Neural cell (in vitro differentiated cells): ENCODE measurements around the gene RIBC2. TPM values are rescaled to one million over a fixed set of nuclear protein-coding genes. Genes with fewer than 3 reads are reported as not detected.
A peak's percentile ranks its signal among the peaks of the same experiment; 100 is the strongest.
"Not testable (repeated sequence)": the region's sequence is repeated elsewhere in the genome, so short reads cannot be mapped to it uniquely, and the experiment has no call there.

Experiments used
- H2AFZ ChIP-seq: fragments of 200-600, 300-800 bp; sonication (generic), shearing (Covaris generic); 2 replicates; pipeline ENCODE4 v1.6.0; 2014; ENCODE audit warnings: low read depth, mild to moderate bottlenecking, antibody characterized with exemption, low read length, moderate library complexity
- H3F3A ChIP-seq: fragments of 200-600 bp; shearing (Covaris generic); 2 replicates; pipeline ENCODE4 v1.6.1; 2016; ENCODE audit warnings: mild to moderate bottlenecking, moderate library complexity, mixed read lengths, antibody characterized with exemption, low read length; ENCODE audit not compliant: insufficient read depth, poor library complexity, severe bottlenecking
- H3K27ac ChIP-seq: fragments of 200-600, 300-800 bp; sonication (generic), shearing (Covaris generic); 2 replicates; pipeline ENCODE4 v1.5.1; 2014; ENCODE audit warnings: mild to moderate bottlenecking, low read length, moderate library complexity
- H3K27me3 ChIP-seq: fragments of 300-800, 200-600 bp; sonication (generic), shearing (Covaris generic); 2 replicates; pipeline ENCODE4 v1.6.0; 2014; ENCODE audit warnings: mild to moderate bottlenecking, low read depth, low read length, moderate library complexity; ENCODE audit not compliant: insufficient read depth
- H3K36me3 ChIP-seq: fragments of 300-800, 200-600 bp; sonication (generic), shearing (Covaris generic); 2 replicates; pipeline ENCODE4 v1.5.1; 2014; ENCODE audit warnings: mild to moderate bottlenecking, antibody characterized with exemption, low read length, moderate library complexity; ENCODE audit not compliant: insufficient read depth
- H3K4me2 ChIP-seq: fragments of 300-800, 200-600 bp; sonication (generic), shearing (Covaris generic); 2 replicates; pipeline ENCODE4 v1.6.0; 2014; ENCODE audit warnings: mild to moderate bottlenecking, low read length
- H3K4me3 ChIP-seq: fragments of 300-800, 200-600 bp; sonication (generic), shearing (Covaris generic); 2 replicates; pipeline ENCODE4 v1.5.1; 2014; ENCODE audit warnings: mild to moderate bottlenecking, low read length, moderate library complexity
- H3K79me2 ChIP-seq: fragments of 200-600 bp; shearing (Covaris generic); replicated peaks from 2 replicates; pipeline ENCODE4 v1.6.0; 2014; ENCODE audit warnings: mild to moderate bottlenecking, low read length, moderate library complexity; ENCODE audit not compliant: insufficient read depth
- H3K9ac ChIP-seq: fragments of 300-800, 200-600 bp; sonication (generic), shearing (Covaris generic); 2 replicates; pipeline ENCODE4 v1.6.1; 2016; ENCODE audit warnings: mild to moderate bottlenecking, low read length, mixed read lengths
- H3K9me2 ChIP-seq: fragments of 200-600 bp; shearing (Covaris generic); 2 replicates; pipeline ENCODE4 v1.6.1; 2016; ENCODE audit warnings: mild to moderate bottlenecking, low read length, mixed read lengths; ENCODE audit not compliant: insufficient read depth
- H3K9me3 ChIP-seq: fragments of 200-600, 300-800 bp; sonication (generic), shearing (Covaris generic); 2 replicates; pipeline ENCODE4 v1.6.1; 2016; ENCODE audit warnings: mild to moderate bottlenecking, mixed run types, low read length, moderate library complexity, mixed read lengths
- H4K20me1 ChIP-seq: fragments of 200-600 bp; shearing (Covaris generic); 2 replicates; pipeline ENCODE4 v1.6.1; 2016; ENCODE audit warnings: mild to moderate bottlenecking, mixed run types; ENCODE audit not compliant: insufficient read depth
- CTCF ChIP-seq: fragments of 450-650 bp; IDR thresholded peaks from 2 replicates; pipeline ENCODE4 v1.5.1; 2014; ENCODE audit warnings: antibody characterized with exemption, mild to moderate bottlenecking, moderate library complexity; ENCODE audit not compliant: poor library complexity, severe bottlenecking
- EP300 ChIP-seq: fragments of 450-650 bp; conservative IDR thresholded peaks from 2 replicates; pipeline ENCODE4 v1.6.1; 2014; ENCODE audit warnings: antibody characterized with exemption, mild to moderate bottlenecking, moderate library complexity; ENCODE audit not compliant: poor library complexity, severe bottlenecking
- EZH2 ChIP-seq: fragments of 200-600, 300-800 bp; shearing (Covaris generic), sonication (generic); IDR thresholded peaks from 2 replicates; pipeline ENCODE4 v1.6.1; 2014; ENCODE audit warnings: antibody characterized with exemption, low read length, borderline replicate concordance, mild to moderate bottlenecking; ENCODE audit not compliant: insufficient read depth, poor library complexity, severe bottlenecking
- MXI1 ChIP-seq: fragments of 450-650 bp; conservative IDR thresholded peaks from 2 replicates; pipeline ENCODE4 v1.6.1; 2014; ENCODE audit warnings: antibody characterized with exemption, mild to moderate bottlenecking; ENCODE audit not compliant: poor library complexity, severe bottlenecking
- POLR2AphosphoS5 ChIP-seq: IDR thresholded peaks from 2 replicates; pipeline ENCODE4 v1.6.1; 2012
- RAD21 ChIP-seq: fragments of 450-650 bp; conservative IDR thresholded peaks from 2 replicates; pipeline ENCODE4 v1.6.1; 2014; ENCODE audit warnings: antibody characterized with exemption, mild to moderate bottlenecking, moderate library complexity
- REST ChIP-seq: IDR thresholded peaks from 2 replicates; pipeline ENCODE4 v1.6.1; 2012; ENCODE audit warnings: borderline replicate concordance
- SMC3 ChIP-seq: fragments of 450-650 bp; conservative IDR thresholded peaks from 2 replicates; pipeline ENCODE4 v1.6.1; 2014; ENCODE audit warnings: antibody characterized with exemption, mild to moderate bottlenecking, moderate library complexity; ENCODE audit not compliant: poor library complexity
- TAF1 ChIP-seq: IDR thresholded peaks from 2 replicates; pipeline ENCODE4 v1.6.1; 2012; ENCODE audit warnings: low read depth
- polyA minus RNA-seq: library from RNA; depleted of rRNA, polyadenylated mRNA; stranded (reverse); fragments of >200 nt; gene quantifications from 2 replicates; pipeline ENCODE4 v1.2.3, GENCODE V29; 2014
- polyA plus RNA-seq: library from polyadenylated mRNA; depleted of rRNA; stranded (reverse); fragments of >200 nt; gene quantifications from 2 replicates; pipeline ENCODE4 v1.2.3, GENCODE V29; 2014

Gene RIBC2
- polyA plus RNA-seq (not detected in 2 replicates), polyA minus RNA-seq (not detected in 2 replicates)

- H3K4me2 ChIP-seq: no peak within 1 kb of the TSS
- peak within 1 kb of the TSS; percentile 33 for H2AFZ ChIP-seq
- H3K9me2 ChIP-seq: no peaks in the 10 kb centered on the region
- H3K4me3 ChIP-seq: peak within 1 kb of the TSS; percentile 60
- no peaks in the 10 kb centered on the region for H3K36me3 ChIP-seq
- no peaks in the 10 kb centered on the region for H3K9me3 ChIP-seq
- no peak within 1 kb of the TSS for H3K27ac ChIP-seq
- TF ChIP-seq REST (no peak), POLR2AphosphoS5 (no peak)
- H4K20me1 ChIP-seq: no peaks in the 10 kb centered on the region
- peak within 1 kb of the TSS; percentile 31 for H3K9ac ChIP-seq
- H3F3A ChIP-seq: no peaks in the 10 kb centered on the region
- H3K79me2 ChIP-seq: no peaks in the 10 kb centered on the region
- H3K27me3 ChIP-seq: peaks cover 11% of the 10 kb centered on the region
These were observed at the start of gene RIBC2, which contains the start of gene SMC1B for GRCh38 chr22:45413368-45414211. Gene RIBC2 (plus strand): TSS chr22:45413693. CDS start chr22:45413887, 194 bp downstream. Gene SMC1B (minus strand): TSS chr22:45413599. CDS start chr22:45413567, 32 bp downstream.

GRCh38 chr22:45366713-45367112 is 46.8 kb upstream of the RIBC2 start:
- no peak overlapping the region for H3K9ac ChIP-seq

GRCh38 chr22:45373592-45373991 is 39.9 kb upstream of the RIBC2 start:
- H3K9ac ChIP-seq, H2AFZ ChIP-seq, H3K4me2 ChIP-seq, H3K27ac ChIP-seq, H3K36me3 ChIP-seq, H3K79me2 ChIP-seq, H3K4me3 ChIP-seq, H3K27me3 ChIP-seq, H3F3A ChIP-seq, H3K9me2 ChIP-seq, H4K20me1 ChIP-seq, H3K9me3 ChIP-seq: not testable (repeated sequence)

More at GRCh38 chr22:45366713-45367112, 46.8 kb upstream of the RIBC2 start:
- no peaks in the 10 kb centered on the region for H3K27me3 ChIP-seq
- H3K4me2 ChIP-seq: no peak overlapping the region
- H4K20me1 ChIP-seq: no peaks in the 10 kb centered on the region
- no peaks in the 10 kb centered on the region for H3K79me2 ChIP-seq
- H2AFZ ChIP-seq: no peak overlapping the region
- H3K27ac ChIP-seq: no peak overlapping the region
- H3K4me3 ChIP-seq: no peak overlapping the region
- no peaks in the 10 kb centered on the region for H3F3A ChIP-seq
- no peaks in the 10 kb centered on the region for H3K36me3 ChIP-seq
- no peak for TF ChIP-seq REST
- TF ChIP-seq SMC3: no peak
- TF ChIP-seq TAF1: no peak
- TF ChIP-seq MXI1: no peak
- no peak for TF ChIP-seq RAD21
- TF ChIP-seq POLR2AphosphoS5: no peak
- no peak for TF ChIP-seq CTCF
- no peak for TF ChIP-seq EZH2
- no peak for TF ChIP-seq EP300
- H3K9me2 ChIP-seq: no peaks in the 10 kb centered on the region
- peaks cover 6% of the 10 kb centered on the region for H3K9me3 ChIP-seq
